IMR-90 (cell line): ENCODE data around the gene CD38. TPM values are rescaled to one million over a fixed set of nuclear protein-coding genes. Genes with fewer than 3 reads are reported as not detected.

Experiments
- ATAC-seq: fragments of 200-7000 bp; cut with Tn5 transposase; 2 replicates; pipeline ENCODE4 v1.9.1; 2020; ENCODE audit warnings: low read depth, mild to moderate bottlenecking, moderate library complexity
- BruUV-seq: library from RNA; stranded (reverse); fragments of 400-500 nt; replicated peaks from 2 replicates; lab custom pipeline; 2021; lab: Mats Ljungman, UMichigan
- CTCF ChIA-PET: fragments of 300-600 bp; formaldehyde crosslinking; extraction: SDS; loops from one replicate; lab custom pipeline; 2021; ENCODE audit warnings: antibody characterized with exemption; lab: Yijun Ruan, JAX
- POLR2A ChIA-PET: fragments of 300-600 bp; sonication (Branson Sonifier 250); formaldehyde crosslinking; loops from one replicate; lab custom pipeline; 2022; ENCODE audit warnings: antibody characterized with exemption; ENCODE audit not compliant: unreplicated experiment; lab: Charles Lee
- DNase-seq: peaks from one replicate; pipeline ENCODE4 v3.0.0; 2013
- H2AFZ ChIP-seq: replicated peaks from 2 replicates; pipeline ENCODE3; 2013; ENCODE audit warnings: low read length, mild to moderate bottlenecking; ENCODE audit not compliant: poor library complexity
- H2AK5ac ChIP-seq: 2 replicates; pipeline ENCODE4 v1.6.1; 2013; ENCODE audit warnings: low read depth, low read length, inconsistent platforms
- H2AK9ac ChIP-seq: replicated peaks from 2 replicates; pipeline ENCODE3; 2013; ENCODE audit warnings: mild to moderate bottlenecking, low read depth, low read length, moderate library complexity; ENCODE audit not compliant: poor library complexity
- H2BK120ac ChIP-seq: 2 replicates; pipeline ENCODE4 v1.6.1; 2013; ENCODE audit warnings: low read depth, low read length, inconsistent platforms
- H2BK15ac ChIP-seq: 3 replicates; pipeline ENCODE4 v1.6.1; 2013; ENCODE audit warnings: low read depth, low read length, inconsistent platforms
- H2BK20ac ChIP-seq: 2 replicates; pipeline ENCODE4 v1.6.1; 2013; ENCODE audit warnings: low read depth, mild to moderate bottlenecking, inconsistent platforms, low read length, moderate library complexity
- H2BK5ac ChIP-seq: 2 replicates; pipeline ENCODE4 v1.6.1; 2013; ENCODE audit warnings: mild to moderate bottlenecking, low read depth, low read length, inconsistent platforms; ENCODE audit not compliant: poor library complexity, severe bottlenecking
- H3K14ac ChIP-seq: replicated peaks from 2 replicates; pipeline ENCODE4 v1.6.1; 2013; ENCODE audit warnings: low read depth, low read length, inconsistent platforms
- H3K18ac ChIP-seq: 2 replicates; pipeline ENCODE4 v1.6.1; 2013; ENCODE audit warnings: low read depth, low read length, control low read depth
- H3K23ac ChIP-seq: 2 replicates; pipeline ENCODE4 v1.6.1; 2013; ENCODE audit warnings: low read depth, low read length, inconsistent platforms
- H3K27ac ChIP-seq: 2 replicates; pipeline ENCODE4 v1.5.1; 2013; ENCODE audit warnings: mild to moderate bottlenecking, control low read depth, low read length; ENCODE audit not compliant: insufficient read depth
- H3K27me3 ChIP-seq: 2 replicates; pipeline ENCODE4 v1.6.1; 2013; ENCODE audit warnings: low read length; ENCODE audit not compliant: control insufficient read depth, insufficient read depth
- H3K36me3 ChIP-seq: 2 replicates; pipeline ENCODE4 v1.6.1; 2013; ENCODE audit warnings: low read length, mixed read lengths; ENCODE audit not compliant: control insufficient read depth, insufficient read depth
- H3K4ac ChIP-seq: 2 replicates; pipeline ENCODE4 v1.6.1; 2013; ENCODE audit warnings: low read depth, low read length, inconsistent platforms
- H3K4me1 ChIP-seq: 2 replicates; pipeline ENCODE4 v1.6.1; 2013; ENCODE audit warnings: low read length, mixed read lengths; ENCODE audit not compliant: control insufficient read depth, insufficient read depth
- H3K4me2 ChIP-seq: 2 replicates; pipeline ENCODE4 v1.6.1; 2013; ENCODE audit warnings: low read depth, mild to moderate bottlenecking, control low read depth, low read length, moderate library complexity
- H3K4me3 ChIP-seq: 2 replicates; pipeline ENCODE4 v1.5.1; 2013; ENCODE audit warnings: low read depth, mild to moderate bottlenecking, control low read depth, low read length, moderate library complexity; ENCODE audit not compliant: insufficient read depth
- H3K56ac ChIP-seq: 2 replicates; pipeline ENCODE4 v1.6.1; 2013; ENCODE audit warnings: low read length, inconsistent platforms; ENCODE audit not compliant: insufficient read depth; ENCODE audit errors: extremely low read depth
- H3K79me1 ChIP-seq, 2 experiments: 2 replicates each; pipeline ENCODE4 v1.6.1; 2013; ENCODE audit warnings: low read length in 2 of 2, inconsistent platforms in 1 of 2, low read depth in 1 of 2
- H3K9ac ChIP-seq: 2 replicates; pipeline ENCODE4 v1.6.1; 2013; ENCODE audit warnings: low read depth, low read length, control low read depth
- H3K9me1 ChIP-seq: 2 replicates; pipeline ENCODE4 v1.6.1; 2013; ENCODE audit warnings: low read length, inconsistent platforms; ENCODE audit not compliant: insufficient read depth
- H3K9me3 ChIP-seq: 2 replicates; pipeline ENCODE4 v1.6.1; 2013; ENCODE audit warnings: low read length; ENCODE audit not compliant: control insufficient read depth, insufficient read depth
- H4K20me1 ChIP-seq: 2 replicates; pipeline ENCODE4 v1.6.1; 2013; ENCODE audit warnings: low read length, inconsistent platforms; ENCODE audit not compliant: insufficient read depth
- H4K5ac ChIP-seq: 2 replicates; pipeline ENCODE4 v1.6.1; 2013; ENCODE audit warnings: mild to moderate bottlenecking, low read depth, low read length, control low read depth
- H4K8ac ChIP-seq, 2 experiments: 2 replicates each; pipeline ENCODE4 v1.6.1; 2013; ENCODE audit warnings: low read depth in 2 of 2, low read length in 2 of 2, control low read depth in 1 of 2, inconsistent platforms in 1 of 2
- H4K91ac ChIP-seq: 2 replicates; pipeline ENCODE4 v1.6.1; 2013; ENCODE audit warnings: low read depth, low read length, inconsistent platforms; ENCODE audit not compliant: insufficient read depth
- BHLHE40 ChIP-seq: fragments of 150-350 bp; IDR thresholded peaks from 2 replicates; pipeline ENCODE4 v1.6.1; 2016; ENCODE audit warnings: mild to moderate bottlenecking, low read depth, low read length
- CEBPB ChIP-seq: IDR thresholded peaks from 2 replicates; pipeline ENCODE4 v1.6.1; 2012; ENCODE audit warnings: low read depth, low read length, improper control_type of control experiment
- CHD1 ChIP-seq: IDR thresholded peaks from 2 replicates; pipeline ENCODE4 v1.6.1; 2012; ENCODE audit warnings: low read depth, low read length, improper control_type of control experiment
- FOS ChIP-seq: fragments of 150-350 bp; IDR thresholded peaks from 2 replicates; pipeline ENCODE4 v1.6.1; 2016; ENCODE audit warnings: low read depth, low read length
- MAFK ChIP-seq: IDR thresholded peaks from 2 replicates; pipeline ENCODE4 v1.6.1; 2012; ENCODE audit warnings: low read depth, low read length, improper control_type of control experiment
- MAZ ChIP-seq: IDR thresholded peaks from 2 replicates; pipeline ENCODE4 v1.6.1; 2012; ENCODE audit warnings: low read depth, mild to moderate bottlenecking, low read length, improper control_type of control experiment, moderate library complexity, borderline replicate concordance
- MXI1 ChIP-seq: IDR thresholded peaks from 2 replicates; pipeline ENCODE4 v1.6.1; 2012; ENCODE audit warnings: low read depth, mild to moderate bottlenecking, low read length, moderate library complexity, borderline replicate concordance
- NFE2L2 ChIP-seq: fragments of 150-350 bp; IDR thresholded peaks from 2 replicates; pipeline ENCODE4 v1.6.1; 2016; ENCODE audit warnings: low read depth, mild to moderate bottlenecking, low read length
- POLR2A ChIP-seq: IDR thresholded peaks from 2 replicates; pipeline ENCODE4 v1.6.1; 2012; ENCODE audit warnings: mild to moderate bottlenecking, low read depth, low read length
- RAD21 ChIP-seq: IDR thresholded peaks from 2 replicates; pipeline ENCODE4 v1.6.1; 2012; ENCODE audit warnings: low read length, improper control_type of control experiment
- RCOR1 ChIP-seq: IDR thresholded peaks from 2 replicates; pipeline ENCODE4 v1.6.1; 2012; ENCODE audit warnings: mild to moderate bottlenecking, low read length, improper control_type of control experiment; ENCODE audit not compliant: insufficient replicate concordance
- RFX5 ChIP-seq: IDR thresholded peaks from 2 replicates; pipeline ENCODE4 v1.8.0; 2012; ENCODE audit warnings: low read depth, mild to moderate bottlenecking, low read length, moderate library complexity
- SMC3 ChIP-seq: fragments of 150-350 bp; IDR thresholded peaks from 2 replicates; pipeline ENCODE4 v1.6.1; 2016; ENCODE audit warnings: low read depth, mild to moderate bottlenecking, antibody characterized with exemption, low read length, moderate library complexity
- WGBS, 2 experiments: methylation state at CpG; one replicate each; pipeline versions ENCODE4 v1.1.5 to v1.1.7; 2013; ENCODE audit warnings: missing lambda C conversion rate in 2 of 2; ENCODE audit not compliant: insufficient read length in 1 of 2; ENCODE audit errors: extremely low coverage in 2 of 2; 5-methylcytosine and 5-hydroxymethylcytosine counted together
- dilution Hi-C: fragments of 300-500 bp; cut with HindIII; formaldehyde crosslinking; loops from one replicate; pipeline ENCODE4 v1.14.3; 2018; ENCODE audit warnings: low sequenced_read_pairs; ENCODE audit not compliant: unreplicated experiment
- in situ Hi-C: fragments of 300-500 bp; cut with MboI; formaldehyde crosslinking; loops from 3 replicates; pipeline ENCODE4 v1.14.3; 2019; ENCODE audit warnings: low sequenced_read_pairs, inconsistent platforms, mixed read lengths
- intact Hi-C: fragments of 100-400 bp; cut with micrococcal nuclease; formaldehyde crosslinking; loops from 2 replicates; pipeline ENCODE4 v1.10.0; 2022
- polyA plus RNA-seq, 3 experiments: library from polyadenylated mRNA; depleted of rRNA; stranded (reverse); fragments of >200 nt; gene quantifications; 2 replicates each; pipeline ENCODE4 v1.2.3, GENCODE V29; 2012; ENCODE audit warnings: low replicate concordance in 1 of 3
- total RNA-seq: library from RNA; depleted of rRNA; stranded (reverse); fragments of >200 nt; gene quantifications from 2 replicates; pipeline ENCODE4 v1.2.3, GENCODE V29; 2012
- TF ChIP-seq, protein P1 (sequence below): fragments of 150-350 bp; IDR thresholded peaks from 2 replicates; pipeline ENCODE4 v1.6.1; 2016; ENCODE audit warnings: low read depth, mild to moderate bottlenecking, low read length, moderate library complexity, borderline replicate concordance
- TF ChIP-seq, protein P2 (sequence below): fragments of 150-350 bp; IDR thresholded peaks from 2 replicates; pipeline ENCODE4 v1.6.1; 2017; ENCODE audit warnings: mild to moderate bottlenecking, antibody characterized with exemption, low read length, low read depth
- TF ChIP-seq, protein P3 (sequence below): conservative IDR thresholded peaks from 2 replicates; pipeline ENCODE4 v1.5.1; 2012; ENCODE audit warnings: mild to moderate bottlenecking, low read depth, low read length, improper control_type of control experiment

The CD38 gene
- total and polyA plus RNA-seq, 2 of the 4 experiments (the other 2 are of a cell fraction), result not detected

DNA sequence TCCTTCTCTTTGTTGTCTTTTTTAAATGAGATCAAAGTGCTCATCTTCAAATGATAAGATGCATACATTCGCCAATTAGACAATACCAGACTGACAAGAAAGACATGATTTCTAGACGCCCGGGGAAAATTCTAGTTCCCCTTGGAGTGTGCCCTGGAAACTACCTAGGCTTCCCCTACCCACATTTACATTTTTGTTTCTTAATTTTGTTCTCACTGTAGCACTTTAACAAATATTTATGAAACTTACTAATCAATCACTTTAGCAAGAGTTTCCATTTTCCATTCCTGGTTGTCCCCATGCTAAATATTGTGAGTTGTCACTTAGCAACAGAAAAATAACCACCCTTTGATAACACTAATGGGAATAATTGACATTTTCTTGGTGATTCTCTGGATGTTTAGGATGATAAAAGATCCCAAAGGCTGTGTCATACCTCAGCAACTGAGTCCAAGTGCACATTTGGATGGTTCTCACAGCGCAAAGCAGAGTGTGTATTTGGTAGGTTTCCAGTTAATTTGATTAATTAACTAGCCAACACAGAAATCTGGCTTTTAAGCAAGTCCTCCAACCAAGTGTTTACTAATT lies 90.8 kb downstream of the CD38 start:
- dilution Hi-C loops, result no loop called here
- intact Hi-C loops, result no loop called here
- DNase-seq, result no peak
- Histone ChIP-seq H3K4ac (no peak overlapping the region), H3K9me1 (no peaks in the 10 kb centered on the region), H3K4me2 (no peak overlapping the region), H3K9ac (no peak overlapping the region), H3K9me3 (no peaks in the 10 kb centered on the region), H2BK15ac (no peak overlapping the region), H3K4me3 (no peak overlapping the region), H3K14ac (no peak overlapping the region), H3K27ac (no peak overlapping the region), H3K79me1 (no peaks in the 10 kb centered on the region), H4K8ac (no peak overlapping the region), H2AFZ (no peak overlapping the region), H3K23ac (no peak overlapping the region), H2BK5ac (no peak overlapping the region), H3K27me3 (peaks cover 12% of the 10 kb centered on the region), H3K36me3 (no peaks in the 10 kb centered on the region), H4K91ac (no peak overlapping the region), H4K5ac (no peak overlapping the region), H2BK120ac (no peak overlapping the region), H3K4me1 (no peaks in the 10 kb centered on the region), H2BK20ac (no peak overlapping the region), H2AK9ac (no peak overlapping the region), H4K20me1 (no peaks in the 10 kb centered on the region), H3K18ac (no peak overlapping the region), H3K56ac (no peak overlapping the region), H2AK5ac (no peak overlapping the region)
- TF ChIP-seq FOS, result no peak
- no peak for TF ChIP-seq CHD1
- no peak for TF ChIP-seq CEBPB
- no peak for TF ChIP-seq SMC3
- no peak for TF ChIP-seq MAFK
- TF ChIP-seq, protein P1, sequence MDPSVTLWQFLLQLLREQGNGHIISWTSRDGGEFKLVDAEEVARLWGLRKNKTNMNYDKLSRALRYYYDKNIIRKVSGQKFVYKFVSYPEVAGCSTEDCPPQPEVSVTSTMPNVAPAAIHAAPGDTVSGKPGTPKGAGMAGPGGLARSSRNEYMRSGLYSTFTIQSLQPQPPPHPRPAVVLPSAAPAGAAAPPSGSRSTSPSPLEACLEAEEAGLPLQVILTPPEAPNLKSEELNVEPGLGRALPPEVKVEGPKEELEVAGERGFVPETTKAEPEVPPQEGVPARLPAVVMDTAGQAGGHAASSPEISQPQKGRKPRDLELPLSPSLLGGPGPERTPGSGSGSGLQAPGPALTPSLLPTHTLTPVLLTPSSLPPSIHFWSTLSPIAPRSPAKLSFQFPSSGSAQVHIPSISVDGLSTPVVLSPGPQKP, result no peak
- no peak for TF ChIP-seq MAZ
- TF ChIP-seq BHLHE40, result no peak
- TF ChIP-seq, protein P2, sequence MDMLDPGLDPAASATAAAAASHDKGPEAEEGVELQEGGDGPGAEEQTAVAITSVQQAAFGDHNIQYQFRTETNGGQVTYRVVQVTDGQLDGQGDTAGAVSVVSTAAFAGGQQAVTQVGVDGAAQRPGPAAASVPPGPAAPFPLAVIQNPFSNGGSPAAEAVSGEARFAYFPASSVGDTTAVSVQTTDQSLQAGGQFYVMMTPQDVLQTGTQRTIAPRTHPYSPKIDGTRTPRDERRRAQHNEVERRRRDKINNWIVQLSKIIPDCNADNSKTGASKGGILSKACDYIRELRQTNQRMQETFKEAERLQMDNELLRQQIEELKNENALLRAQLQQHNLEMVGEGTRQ, result no peak
- TF ChIP-seq RAD21, result no peak
- TF ChIP-seq, protein P3, sequence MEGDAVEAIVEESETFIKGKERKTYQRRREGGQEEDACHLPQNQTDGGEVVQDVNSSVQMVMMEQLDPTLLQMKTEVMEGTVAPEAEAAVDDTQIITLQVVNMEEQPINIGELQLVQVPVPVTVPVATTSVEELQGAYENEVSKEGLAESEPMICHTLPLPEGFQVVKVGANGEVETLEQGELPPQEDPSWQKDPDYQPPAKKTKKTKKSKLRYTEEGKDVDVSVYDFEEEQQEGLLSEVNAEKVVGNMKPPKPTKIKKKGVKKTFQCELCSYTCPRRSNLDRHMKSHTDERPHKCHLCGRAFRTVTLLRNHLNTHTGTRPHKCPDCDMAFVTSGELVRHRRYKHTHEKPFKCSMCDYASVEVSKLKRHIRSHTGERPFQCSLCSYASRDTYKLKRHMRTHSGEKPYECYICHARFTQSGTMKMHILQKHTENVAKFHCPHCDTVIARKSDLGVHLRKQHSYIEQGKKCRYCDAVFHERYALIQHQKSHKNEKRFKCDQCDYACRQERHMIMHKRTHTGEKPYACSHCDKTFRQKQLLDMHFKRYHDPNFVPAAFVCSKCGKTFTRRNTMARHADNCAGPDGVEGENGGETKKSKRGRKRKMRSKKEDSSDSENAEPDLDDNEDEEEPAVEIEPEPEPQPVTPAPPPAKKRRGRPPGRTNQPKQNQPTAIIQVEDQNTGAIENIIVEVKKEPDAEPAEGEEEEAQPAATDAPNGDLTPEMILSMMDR, result no peak
- no peak for TF ChIP-seq POLR2A
- no peak for TF ChIP-seq RCOR1
- TF ChIP-seq MXI1, result no peak
- no peak for TF ChIP-seq NFE2L2
- TF ChIP-seq RFX5, result no peak
- in situ Hi-C loops, result no loop called here
- no TSS peak for BruUV-seq
- POLR2A ChIA-PET, result no interaction called here
- no CpG with 5 or more reads among the region's 4 CpGs for WGBS, 2 experiments
- CTCF ChIA-PET, result interaction anchor here (1.9 kb wide), 1 partner anchor 14 kb away, joined by 7 read pairs; no protein-coding TSS in a partner anchor
- ATAC-seq, result no peak
